ENCODE data around the gene MAST4.

- no peak for TF ChIP-seq EZH2 (IDR thresholded peaks at IDR 0.05)
- no peak for TF ChIP-seq POLR2AphosphoS5 (IDR thresholded peaks at IDR 0.05; ENCODE audit: borderline replicate concordance, low read depth, low read length)
- TF ChIP-seq FOXP2 (optimal IDR thresholded peaks at IDR 0.05; ENCODE audit: control extremely low read depth, extremely low read length, insufficient read depth): no peak
Observed at GRCh38 chr5:66929281-66929680, 333.1 kb downstream of the MAST4 start.

Data from SK-N-MC (cell line).